GM19395 (cell line): Measurements from ENCODE around the gene POC1B.
A peak's percentile ranks its signal among the peaks of the same experiment; 100 is the strongest.

Source experiments
- ATAC-seq: cut with Tn5 transposase; IDR thresholded peaks from one replicate; pipeline ENCODE4 v1.9.1; 2021; ENCODE audit warnings: mild to moderate bottlenecking, moderate library complexity; ENCODE audit not compliant: unreplicated experiment

POC1B gene

GRCh38 chr12:89539426-89540223, 13.8 kb upstream of the POC1B start:
- ATAC-seq = no peak

- no peak for ATAC-seq
Measured at GRCh38 chr12:89538897-89539296, 13.1 kb upstream of the POC1B start.

- ATAC-seq = no peak
Measured at GRCh38 chr12:89537389-89537788, 11.5 kb upstream of the POC1B start.

- no peak for ATAC-seq
Measured at GRCh38 chr12:89529738-89530137, 3.9 kb upstream of the POC1B start.

GRCh38 chr12:89528434-89528833, 2.6 kb upstream of the POC1B start:
- no peak for ATAC-seq

- ATAC-seq = peak; percentile 36
Measured at GRCh38 chr12:89525305-89525823, 483 bp downstream of the POC1B start.

GRCh38 chr12:89524541-89525304, 1.1 kb downstream of the POC1B start, which contains the start of gene GALNT4:
GALNT4 (minus strand) TSS chr12:89524796; CDS start chr12:89524549, 247 bp downstream.
- peak; percentile 77 for ATAC-seq

GRCh38 chr12:89523843-89524540, 1.9 kb downstream of the POC1B start:
- ATAC-seq = no peak

- ATAC-seq = no peak
Measured at GRCh38 chr12:89523393-89523792, 2.5 kb downstream of the POC1B start.

GRCh38 chr12:89521364-89522223, 4.3 kb downstream of the POC1B start:
- ATAC-seq = no peak

- ATAC-seq = no peak
Measured at GRCh38 chr12:89517720-89518119, 8.1 kb downstream of the POC1B start.

GRCh38 chr12:89516633-89517032, 9.2 kb downstream of the POC1B start:
- ATAC-seq = no peak

- ATAC-seq = peak; percentile 80
Measured at GRCh38 chr12:89514751-89515150, 11.1 kb downstream of the POC1B start.

GRCh38 chr12:89513544-89513943, 12.3 kb downstream of the POC1B start:
- no peak for ATAC-seq

- ATAC-seq = no peak
Measured at GRCh38 chr12:89507015-89507824, 18.6 kb downstream of the POC1B start.

GRCh38 chr12:89506050-89506449, 19.8 kb downstream of the POC1B start:
- ATAC-seq = no peak

- ATAC-seq = no peak
Measured at GRCh38 chr12:89504560-89505346, 21.1 kb downstream of the POC1B start.

- no peak for ATAC-seq
Measured at GRCh38 chr12:89501793-89502192, 24.1 kb downstream of the POC1B start.

- ATAC-seq = no peak
Measured at GRCh38 chr12:89499857-89500256, 26.0 kb downstream of the POC1B start.
